ENCODE results near the gene KIF6. TPM values are rescaled to one million over a fixed set of nuclear protein-coding genes. Genes with fewer than 3 reads are reported as not detected.

Gene KIF6
- polyA plus RNA-seq, 1 donor (not counting 4 experiments of a cell fraction or from before 2014, with no cell fraction given): 0.14 TPM

GRCh38 chr6:39493777-39494176 lies 231.4 kb downstream of the KIF6 start:
- no peaks in the 10 kb centered on the region for H4K20me1 ChIP-seq (ENCODE audit: control insufficient read depth, extremely low read depth, insufficient read depth, low read length)
- TF ChIP-seq EZH2 (IDR thresholded peaks at IDR 0.05; ENCODE audit: low read length) (no peak), CTCF (optimal IDR thresholded peaks at IDR 0.05 in 1 of 3, IDR thresholded peaks at IDR 0.05 in 1 of 3, conservative IDR thresholded peaks at IDR 0.05 in 1 of 3; ENCODE audit: extremely low read depth in 1 of 3, insufficient read depth in 2 of 3, low read length in 3 of 3) (no peak)
- no peak overlapping the region for H3K27ac ChIP-seq (ENCODE audit: control insufficient read depth, insufficient read depth, low read length)
- no peaks in the 10 kb centered on the region for H3K79me2 ChIP-seq (ENCODE audit: control insufficient read depth, insufficient read depth, low read length)
- H3K4me2 ChIP-seq (ENCODE audit: control insufficient read depth, extremely low read depth, insufficient read depth, low read depth, low read length): no peak overlapping the region
- no peak overlapping the region for H3K4me3 ChIP-seq (ENCODE audit: control insufficient read depth in 2 of 3, extremely low read depth in 1 of 3, insufficient read depth in 2 of 3, low read depth in 1 of 3, low read length in 3 of 3)
- H3K27me3 ChIP-seq (ENCODE audit: control insufficient read depth, extremely low read depth, insufficient read depth, low read length): no peaks in the 10 kb centered on the region
- FAIRE-seq (no peak), DNase-seq (ENCODE audit: low read depth, low spot score) (no peak)
- no peaks in the 10 kb centered on the region for H3K9me3 ChIP-seq (ENCODE audit: control insufficient read depth, low read depth, low read length)
- H3K4me1 ChIP-seq (ENCODE audit: control insufficient read depth, extremely low read depth, insufficient read depth, low read length): no peaks in the 10 kb centered on the region
- no peaks in the 10 kb centered on the region for H3K36me3 ChIP-seq (ENCODE audit: control insufficient read depth in 2 of 2, extremely low read depth in 1 of 2, insufficient read depth in 2 of 2, low read length in 2 of 2)
- dilution Hi-C loops (cut with MboI; ENCODE audit: extremely low pct_ligation_motif_present, low sequenced_read_pairs): no loop called here
- no peak overlapping the region for H2AFZ ChIP-seq (ENCODE audit: control insufficient read depth, low read length)
- H3K9ac ChIP-seq (ENCODE audit: control insufficient read depth, extremely low read depth, insufficient read depth, low read length): no peak overlapping the region
- no peaks in the 10 kb centered on the region for H3K9me1 ChIP-seq (ENCODE audit: control insufficient read depth, extremely low read depth, insufficient read depth, low read length)

DNA sequence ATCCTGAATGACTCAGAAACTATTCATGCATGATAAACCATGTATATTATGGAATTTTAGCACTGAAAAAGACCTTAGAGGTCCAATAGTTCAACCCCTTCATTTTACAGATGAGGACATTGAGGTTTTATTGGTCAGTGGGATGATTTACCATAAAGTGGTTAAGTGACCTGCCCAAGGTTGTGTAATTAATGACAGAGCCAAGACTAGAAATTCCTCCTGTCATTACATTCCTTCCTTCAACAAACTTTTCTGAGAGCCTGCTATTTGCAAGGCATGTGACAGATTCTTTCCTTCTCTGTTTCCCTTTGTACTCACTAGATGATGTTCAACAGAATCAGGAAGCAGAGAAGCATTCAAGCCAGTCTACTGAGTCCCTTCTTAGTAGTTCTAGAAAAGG lies 232.0 kb downstream of the KIF6 start:
- H3K36me3 ChIP-seq (ENCODE audit: control insufficient read depth in 2 of 2, extremely low read depth in 1 of 2, insufficient read depth in 2 of 2, low read length in 2 of 2): no peaks in the 10 kb centered on the region
- no peak for TF ChIP-seq CTCF (optimal IDR thresholded peaks at IDR 0.05 in 1 of 3, IDR thresholded peaks at IDR 0.05 in 1 of 3, conservative IDR thresholded peaks at IDR 0.05 in 1 of 3; ENCODE audit: extremely low read depth in 1 of 3, insufficient read depth in 2 of 3, low read length in 3 of 3)
- TF ChIP-seq EZH2 (IDR thresholded peaks at IDR 0.05; ENCODE audit: low read length): no peak
- H3K4me2 ChIP-seq (ENCODE audit: control insufficient read depth, extremely low read depth, insufficient read depth, low read depth, low read length): no peak overlapping the region
- H3K9ac ChIP-seq (ENCODE audit: control insufficient read depth, extremely low read depth, insufficient read depth, low read length): no peak overlapping the region
- H2AFZ ChIP-seq (ENCODE audit: control insufficient read depth, low read length): no peak overlapping the region
- dilution Hi-C loops (cut with MboI; ENCODE audit: extremely low pct_ligation_motif_present, low sequenced_read_pairs): no loop called here
- H3K4me3 ChIP-seq (ENCODE audit: control insufficient read depth in 2 of 3, extremely low read depth in 1 of 3, insufficient read depth in 2 of 3, low read depth in 1 of 3, low read length in 3 of 3): no peak overlapping the region
- FAIRE-seq: no peak
- no peaks in the 10 kb centered on the region for H3K4me1 ChIP-seq (ENCODE audit: control insufficient read depth, extremely low read depth, insufficient read depth, low read length)
- no peaks in the 10 kb centered on the region for H3K9me1 ChIP-seq (ENCODE audit: control insufficient read depth, extremely low read depth, insufficient read depth, low read length)
- no peaks in the 10 kb centered on the region for H3K79me2 ChIP-seq (ENCODE audit: control insufficient read depth, insufficient read depth, low read length)
- no peaks in the 10 kb centered on the region for H3K9me3 ChIP-seq (ENCODE audit: control insufficient read depth, low read depth, low read length)
- no peaks in the 10 kb centered on the region for H3K27me3 ChIP-seq (ENCODE audit: control insufficient read depth, extremely low read depth, insufficient read depth, low read length)
- H4K20me1 ChIP-seq (ENCODE audit: control insufficient read depth, extremely low read depth, insufficient read depth, low read length): no peaks in the 10 kb centered on the region
- DNase-seq (ENCODE audit: low read depth, low spot score): no peak
- no peak overlapping the region for H3K27ac ChIP-seq (ENCODE audit: control insufficient read depth, insufficient read depth, low read length)
